ENCODE measurements around the gene HOXB13. TPM values are rescaled to one million over a fixed set of nuclear protein-coding genes. Genes with fewer than 3 reads are reported as not detected.

The HOXB13 gene
- total and polyA plus RNA-seq, 2 donors (not counting 3 experiments of a cell fraction or from before 2014, with no cell fraction given), result not detected

DNA sequence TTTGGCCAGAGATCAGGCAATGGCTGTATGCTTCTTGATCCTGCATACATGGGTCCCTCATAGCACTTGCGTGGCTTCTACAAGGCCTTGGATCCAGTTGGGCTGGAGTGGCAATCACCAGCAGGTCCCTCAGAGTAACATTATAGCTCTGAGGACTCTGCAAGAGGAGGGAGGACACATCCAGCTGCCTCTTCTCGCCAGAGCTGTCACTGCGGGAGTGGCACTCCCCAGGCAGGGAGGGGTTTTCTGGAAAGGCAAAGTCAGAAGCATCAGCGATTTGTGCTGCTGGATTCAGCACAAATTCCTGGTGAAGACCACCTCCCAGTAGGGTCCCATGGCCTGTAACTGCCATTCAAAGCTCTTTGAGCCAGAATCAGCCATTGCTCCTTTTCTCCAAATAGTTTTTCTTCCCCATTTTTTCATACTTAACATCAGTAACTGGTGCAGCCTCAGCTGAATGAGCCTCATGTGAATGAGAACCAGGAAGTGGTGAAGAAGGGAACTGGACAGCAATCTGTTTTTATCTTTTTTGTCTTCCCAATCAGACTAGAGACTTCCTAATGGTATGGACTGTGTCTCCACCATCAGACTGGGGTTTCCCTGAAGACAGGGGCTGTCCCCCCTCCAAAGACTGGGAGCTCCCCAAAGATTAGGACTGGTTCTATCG lies 40.6 kb upstream of the HOXB13 start:
- TF ChIP-seq, protein P1, sequence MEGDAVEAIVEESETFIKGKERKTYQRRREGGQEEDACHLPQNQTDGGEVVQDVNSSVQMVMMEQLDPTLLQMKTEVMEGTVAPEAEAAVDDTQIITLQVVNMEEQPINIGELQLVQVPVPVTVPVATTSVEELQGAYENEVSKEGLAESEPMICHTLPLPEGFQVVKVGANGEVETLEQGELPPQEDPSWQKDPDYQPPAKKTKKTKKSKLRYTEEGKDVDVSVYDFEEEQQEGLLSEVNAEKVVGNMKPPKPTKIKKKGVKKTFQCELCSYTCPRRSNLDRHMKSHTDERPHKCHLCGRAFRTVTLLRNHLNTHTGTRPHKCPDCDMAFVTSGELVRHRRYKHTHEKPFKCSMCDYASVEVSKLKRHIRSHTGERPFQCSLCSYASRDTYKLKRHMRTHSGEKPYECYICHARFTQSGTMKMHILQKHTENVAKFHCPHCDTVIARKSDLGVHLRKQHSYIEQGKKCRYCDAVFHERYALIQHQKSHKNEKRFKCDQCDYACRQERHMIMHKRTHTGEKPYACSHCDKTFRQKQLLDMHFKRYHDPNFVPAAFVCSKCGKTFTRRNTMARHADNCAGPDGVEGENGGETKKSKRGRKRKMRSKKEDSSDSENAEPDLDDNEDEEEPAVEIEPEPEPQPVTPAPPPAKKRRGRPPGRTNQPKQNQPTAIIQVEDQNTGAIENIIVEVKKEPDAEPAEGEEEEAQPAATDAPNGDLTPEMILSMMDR (IDR thresholded peaks at IDR 0.05; ENCODE audit: extremely low read depth in 1 of 2, insufficient read depth in 1 of 2, low read depth in 1 of 2, low read length in 2 of 2), result no peak
- TF ChIP-seq POLR2AphosphoS5 (IDR thresholded peaks at IDR 0.05; ENCODE audit: insufficient read depth, low read depth, low read length), result no peak
- no peak for TF ChIP-seq MYC (IDR thresholded peaks at IDR 0.05; ENCODE audit: low read depth, low read length)
- TF ChIP-seq, protein P2, sequence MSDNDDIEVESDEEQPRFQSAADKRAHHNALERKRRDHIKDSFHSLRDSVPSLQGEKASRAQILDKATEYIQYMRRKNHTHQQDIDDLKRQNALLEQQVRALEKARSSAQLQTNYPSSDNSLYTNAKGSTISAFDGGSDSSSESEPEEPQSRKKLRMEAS (IDR thresholded peaks at IDR 0.05; ENCODE audit: insufficient read depth, insufficient read length), result no peak
- no TSS peak for BruUV-seq (replicated peaks)
- H2AFZ ChIP-seq (ENCODE audit: low read depth, low read length), result no peak overlapping the region
- CTCF ChIA-PET, result interaction anchor here (0.7 to 4.5 kb wide), 9 partner anchors 10 to 116 kb away, joined by 3 to 19 read pairs (median 3); partner anchors contain the start of gene HOXB13
- no peak overlapping the region for H3K9ac ChIP-seq (replicated peaks; ENCODE audit: extremely low read depth, insufficient read depth, low read length)
- intact Hi-C loops (cut with micrococcal nuclease) (no loop called here), dilution Hi-C loops (cut with MboI; ENCODE audit: extremely low pct_ligation_motif_present, low sequenced_read_pairs) (loop anchor here (25.0 kb wide), 1 partner anchor 107 kb away; no protein-coding TSS in a partner anchor)
- H3K4me2 ChIP-seq (ENCODE audit: insufficient read depth, low read length), result no peak overlapping the region
- peaks cover 13 to 19% of the 10 kb centered on the region in 2 experiments for H3K27me3 ChIP-seq (ENCODE audit: control insufficient read depth in 2 of 2, insufficient read depth in 2 of 2, low read length in 2 of 2)
- no peaks in the 10 kb centered on the region for H3K9me3 ChIP-seq (replicated peaks; ENCODE audit: control insufficient read depth, insufficient read depth, low read length)
- H3K27ac ChIP-seq (ENCODE audit: insufficient read depth, low read depth, low read length), result no peak overlapping the region
- H3K36me3 ChIP-seq (ENCODE audit: control insufficient read depth in 2 of 2, extremely low read depth in 1 of 2, insufficient read depth in 2 of 2, low read length in 2 of 2), result no peaks in the 10 kb centered on the region
- FAIRE-seq, result no peak
- H3K4me1 ChIP-seq (ENCODE audit: control insufficient read depth, extremely low read depth, insufficient read depth, low read length), result no peaks in the 10 kb centered on the region
- POLR2A ChIA-PET, result no interaction called here
- H4K20me1 ChIP-seq (replicated peaks; ENCODE audit: control insufficient read depth, extremely low read depth, insufficient read depth, low read length), result no peaks in the 10 kb centered on the region
- no peak overlapping the region for H3K4me3 ChIP-seq (replicated peaks in 1 of 3; ENCODE audit: insufficient read depth in 1 of 3, low read depth in 1 of 3, low read length in 3 of 3)
- H3K9me1 ChIP-seq (replicated peaks; ENCODE audit: control insufficient read depth, extremely low read depth, insufficient read depth, low read length), result no peaks in the 10 kb centered on the region
- DNase-seq (ENCODE audit: low read depth, low spot score), result no peak
- H3K79me2 ChIP-seq (ENCODE audit: control insufficient read depth, insufficient read depth, low read length), result no peaks in the 10 kb centered on the region

All from endothelial cell of umbilical vein (primary cell).